GM10248 (cell line): ENCODE data around the gene ABITRAM.
A peak's percentile ranks its signal among the peaks of the same experiment; 100 is the strongest.

Source experiments
- CTCF ChIA-PET: fragments of 300-600 bp; sonication (Branson Sonifier 250); formaldehyde crosslinking; extraction: SDS; loops from one replicate; lab custom pipeline; 2021; ENCODE audit warnings: antibody characterized with exemption; lab: Yijun Ruan, JAX
- POLR2A ChIA-PET: fragments of 350-650 bp; sonication (Branson Sonifier 250); formaldehyde crosslinking; extraction: SDS; loops from one replicate; lab custom pipeline; 2020; ENCODE audit warnings: antibody characterized with exemption; lab: Yijun Ruan, JAX
- DNase-seq: peaks from one replicate; pipeline ENCODE4 v3.0.0; 2012; ENCODE audit errors: extremely low spot score
- TF ChIP-seq, protein P1 (sequence below): IDR thresholded peaks from 2 replicates; pipeline ENCODE4 v1.5.1; 2012; ENCODE audit warnings: mild to moderate bottlenecking, low read depth; ENCODE audit errors: extremely low read depth, missing control alignments, control extremely low read depth

The ABITRAM gene

DNA sequence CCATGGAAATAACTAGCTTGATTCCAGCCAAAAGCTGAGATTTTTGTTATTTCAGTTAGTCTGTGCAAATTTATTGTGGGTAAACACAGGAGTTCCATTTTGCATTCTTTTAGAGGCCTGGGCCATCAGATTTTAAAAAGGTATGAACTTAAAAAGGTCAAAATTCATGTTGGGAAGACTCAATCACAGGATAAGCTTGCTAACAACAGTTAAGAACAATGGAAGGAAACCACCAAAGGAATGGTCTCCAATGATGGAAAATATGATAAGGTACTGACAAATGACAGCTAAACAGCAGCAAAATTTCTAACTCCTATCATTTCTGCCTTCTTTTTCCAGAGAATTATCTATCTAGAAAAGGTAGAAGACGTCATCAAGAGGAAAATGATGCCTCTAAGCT, 16.0 kb downstream of the ABITRAM start:
- POLR2A ChIA-PET: no interaction called here
- CTCF ChIA-PET: interaction anchor here (1.6 to 5.8 kb wide), 3 partner anchors 9 to 39 kb away, joined by 3 to 69 read pairs (median 5); no protein-coding TSS in a partner anchor
- TF ChIP-seq, protein P1, sequence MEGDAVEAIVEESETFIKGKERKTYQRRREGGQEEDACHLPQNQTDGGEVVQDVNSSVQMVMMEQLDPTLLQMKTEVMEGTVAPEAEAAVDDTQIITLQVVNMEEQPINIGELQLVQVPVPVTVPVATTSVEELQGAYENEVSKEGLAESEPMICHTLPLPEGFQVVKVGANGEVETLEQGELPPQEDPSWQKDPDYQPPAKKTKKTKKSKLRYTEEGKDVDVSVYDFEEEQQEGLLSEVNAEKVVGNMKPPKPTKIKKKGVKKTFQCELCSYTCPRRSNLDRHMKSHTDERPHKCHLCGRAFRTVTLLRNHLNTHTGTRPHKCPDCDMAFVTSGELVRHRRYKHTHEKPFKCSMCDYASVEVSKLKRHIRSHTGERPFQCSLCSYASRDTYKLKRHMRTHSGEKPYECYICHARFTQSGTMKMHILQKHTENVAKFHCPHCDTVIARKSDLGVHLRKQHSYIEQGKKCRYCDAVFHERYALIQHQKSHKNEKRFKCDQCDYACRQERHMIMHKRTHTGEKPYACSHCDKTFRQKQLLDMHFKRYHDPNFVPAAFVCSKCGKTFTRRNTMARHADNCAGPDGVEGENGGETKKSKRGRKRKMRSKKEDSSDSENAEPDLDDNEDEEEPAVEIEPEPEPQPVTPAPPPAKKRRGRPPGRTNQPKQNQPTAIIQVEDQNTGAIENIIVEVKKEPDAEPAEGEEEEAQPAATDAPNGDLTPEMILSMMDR: no peak
- no peak for DNase-seq

DNA sequence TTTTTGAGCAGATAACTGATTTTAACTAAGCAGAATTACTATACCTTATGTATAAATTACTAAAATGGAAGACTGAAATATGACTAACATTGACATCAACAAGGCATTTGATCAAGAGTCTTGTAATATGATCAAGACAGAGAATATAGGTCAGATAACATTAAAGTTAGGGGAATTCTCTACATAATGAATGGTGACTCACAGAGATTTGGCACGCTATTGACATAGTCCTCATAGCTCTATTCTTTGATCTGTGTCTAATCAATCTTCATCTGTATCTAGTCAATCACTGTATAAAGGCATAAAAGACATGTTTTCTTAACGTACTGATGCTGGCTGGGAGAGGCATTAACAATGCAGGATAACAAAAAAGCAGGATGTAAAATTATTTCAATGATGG, 17.4 kb downstream of the ABITRAM start:
- ChIA-PET POLR2A (no interaction called here), CTCF (interaction anchor here (1.1 to 7.0 kb wide), 3 partner anchors 7 to 66 kb away, joined by 4 to 69 read pairs (median 47); no protein-coding TSS in a partner anchor)
- TF ChIP-seq, protein P1: no peak
- DNase-seq: no peak

DNA sequence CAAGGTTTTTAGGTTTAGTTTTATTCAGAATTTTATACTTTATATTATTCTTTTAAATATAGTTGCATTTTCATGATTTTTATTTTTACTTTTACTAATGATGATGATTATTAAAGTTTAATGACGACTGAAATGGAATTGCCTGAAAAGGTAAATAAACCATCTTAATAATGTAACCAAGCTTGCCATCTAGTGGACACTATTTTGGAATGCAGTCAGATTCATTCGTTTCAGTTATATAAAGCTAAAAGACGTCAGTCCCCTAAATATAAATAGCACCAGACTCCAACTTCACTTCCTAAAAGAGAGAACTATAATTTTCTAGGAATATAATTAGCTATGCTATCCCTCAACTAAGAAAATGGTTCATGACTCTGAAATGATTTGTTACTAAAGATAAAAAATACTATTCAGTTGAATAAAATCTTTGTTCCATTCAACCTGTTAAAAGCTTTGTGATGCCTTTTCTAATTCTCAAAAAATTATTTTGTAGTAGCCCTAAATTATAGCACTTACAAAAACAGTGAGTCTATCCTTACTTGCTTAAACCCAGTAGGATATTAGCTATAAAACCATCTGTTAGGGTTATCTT, 19.9 kb downstream of the ABITRAM start:
- ChIA-PET CTCF (interaction anchor here (0.5 to 7.0 kb wide), 28 partner anchors 10 to 1613 kb away, joined by 3 to 69 read pairs (median 4); partner anchors contain the start of genes ABITRAM and ACTL7B), POLR2A (interaction anchor here (0.5 kb wide), 1 partner anchor 1187 kb away, joined by 7 read pairs; no protein-coding TSS in a partner anchor)
- TF ChIP-seq, protein P1: peak; percentile 54
- peak; percentile 43 for DNase-seq

DNA sequence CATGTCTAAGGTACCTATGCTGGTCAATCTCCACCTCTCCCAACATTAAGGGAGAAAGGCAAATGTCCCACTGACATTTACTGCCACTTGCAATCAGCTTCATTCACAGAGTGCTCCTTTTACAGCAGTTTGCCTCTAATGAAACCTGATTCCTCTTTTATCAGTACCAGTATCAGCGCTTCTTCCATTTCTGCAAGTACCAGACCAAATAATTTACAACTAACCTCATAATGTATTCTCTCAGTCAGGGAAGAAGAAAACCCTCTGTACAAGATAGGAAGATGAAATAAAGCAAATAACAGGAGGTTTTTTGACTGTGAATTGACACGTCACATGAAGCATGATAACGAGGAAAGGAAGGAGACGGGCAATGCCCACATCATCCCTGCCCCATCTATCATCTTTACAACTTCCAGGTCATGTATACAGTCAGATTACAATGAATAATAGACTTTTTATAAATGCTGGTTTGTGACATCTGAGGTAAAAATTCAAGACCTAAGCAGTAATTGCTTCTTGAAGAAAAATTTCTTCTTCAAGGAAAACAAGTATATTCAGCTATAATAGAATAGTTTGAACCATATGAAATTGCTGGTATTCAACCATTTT, 21.9 kb downstream of the ABITRAM start:
- no peak for DNase-seq
- TF ChIP-seq, protein P1: no peak
- ChIA-PET CTCF (interaction anchor here (7.0 kb wide), 1 partner anchor 12 kb away, joined by 47 read pairs; no protein-coding TSS in a partner anchor), POLR2A (no interaction called here)

DNA sequence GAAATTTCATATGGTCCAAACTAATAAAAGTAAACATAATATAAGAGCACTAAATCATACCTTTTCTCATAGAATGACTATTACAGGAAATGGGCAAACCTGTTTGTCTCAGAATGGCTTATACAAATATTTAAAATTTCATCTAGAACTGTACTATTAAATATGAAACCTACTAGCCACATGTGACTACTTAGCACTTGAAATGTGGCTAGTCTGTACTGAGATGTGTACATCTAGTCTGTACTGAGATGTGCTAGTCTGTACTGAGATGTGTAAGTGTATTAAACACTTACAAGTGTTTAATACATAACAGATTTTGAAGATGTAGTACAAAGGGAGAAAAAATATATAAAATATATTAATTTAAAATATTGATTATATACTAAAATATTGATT, 22.4 kb downstream of the ABITRAM start:
- ChIA-PET POLR2A (no interaction called here), CTCF (interaction anchor here (7.0 kb wide), 1 partner anchor 12 kb away, joined by 47 read pairs; no protein-coding TSS in a partner anchor)
- TF ChIP-seq, protein P1: no peak

DNA sequence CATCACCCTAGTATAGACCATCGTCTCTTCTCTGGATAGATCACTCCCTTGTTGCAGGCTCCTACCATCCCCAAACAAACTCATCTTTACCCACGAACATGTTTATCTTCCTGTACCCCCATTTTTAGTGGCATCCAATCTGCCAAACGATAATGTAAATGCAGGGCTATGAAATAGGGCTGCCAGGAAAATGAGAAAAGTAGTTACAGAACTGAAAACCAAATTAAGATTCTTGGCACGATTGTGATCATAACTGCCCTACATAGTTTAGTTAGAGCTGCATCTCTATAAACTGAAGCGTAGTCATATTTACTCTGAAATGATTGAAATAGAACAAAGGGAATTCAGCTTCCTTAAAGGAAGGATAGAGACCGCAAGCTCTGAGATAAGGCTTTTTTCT, 26.1 kb downstream of the ABITRAM start:
- ChIA-PET CTCF (interaction anchor here (1.2 kb wide), 1 partner anchor 9 kb away, joined by 5 read pairs; no protein-coding TSS in a partner anchor), POLR2A (no interaction called here)
- DNase-seq: no peak
- TF ChIP-seq, protein P1: no peak

More for the DNA sequence above, 22.4 kb downstream of the ABITRAM start:
- DNase-seq: no peak
